Small intestine (tissue), 7 donors: ENCODE results near the gene TSHZ2. TPM values are rescaled to one million over a fixed set of nuclear protein-coding genes. Genes with fewer than 3 reads are reported as not detected.

Experiments
- DNase-seq, 2 donors: peaks; one replicate each; pipeline versions ENCODE4 v3.0.0 to v3.0.0-alpha.2; 2013
- FAIRE-seq: peaks from 2 replicates; lab custom pipeline; 2012; peaks lifted over from hg19 to GRCh38; lab: Jason Lieb, UNC
- H3K27ac ChIP-seq, 3 donors: one replicate each; pipeline ENCODE4 v1.5.1; 2013; ENCODE audit warnings: low read length in 2 of 3, mild to moderate bottlenecking in 2 of 3, control low read depth in 1 of 3, inconsistent platforms in 1 of 3, low read depth in 1 of 3, moderate library complexity in 1 of 3
- H3K27me3 ChIP-seq, 3 donors: one replicate each; pipeline ENCODE4 v1.6.1; 2013; ENCODE audit warnings: low read length in 3 of 3, inconsistent platforms in 1 of 3; ENCODE audit not compliant: control insufficient read depth in 3 of 3, insufficient read depth in 3 of 3
- H3K36me3 ChIP-seq, 3 donors: one replicate each; pipeline ENCODE4 v1.6.1; 2013; ENCODE audit warnings: low read length in 3 of 3, inconsistent platforms in 1 of 3, low read depth in 1 of 3, mild to moderate bottlenecking in 1 of 3, moderate library complexity in 1 of 3; ENCODE audit not compliant: control insufficient read depth in 3 of 3, insufficient read depth in 2 of 3
- H3K4me1 ChIP-seq, 3 donors: one replicate each; pipeline ENCODE4 v1.6.1; 2013; ENCODE audit warnings: low read length in 2 of 3, inconsistent platforms in 1 of 3, low read depth in 1 of 3, mild to moderate bottlenecking in 1 of 3, moderate library complexity in 1 of 3; ENCODE audit not compliant: control insufficient read depth in 3 of 3, insufficient read depth in 2 of 3
- H3K4me3 ChIP-seq, 3 donors: one replicate each; pipeline ENCODE4 v1.5.1; 2013; ENCODE audit warnings: low read length in 3 of 3, control low read depth in 1 of 3, inconsistent platforms in 1 of 3, low read depth in 1 of 3, mild to moderate bottlenecking in 1 of 3, moderate library complexity in 1 of 3
- H3K9me3 ChIP-seq, 2 donors: one replicate each; pipeline ENCODE4 v1.6.1; 2013; ENCODE audit warnings: low read depth in 1 of 2, low read length in 1 of 2; ENCODE audit not compliant: control insufficient read depth in 2 of 2, insufficient read depth in 1 of 2
- WGBS, 3 donors: extraction: QIAGEN DNeasy Blood & Tissue Kit; methylation state at CpG; one replicate each; pipeline ENCODE4 v1.1.7; 2013; 5-methylcytosine and 5-hydroxymethylcytosine counted together
- polyA plus RNA-seq, 4 donors: library from polyadenylated mRNA; stranded (reverse) in 3 of 4; unstranded in 1 of 4; fragments of 200-250 nt in 3 of 4; fragments of 120-200 nt in 1 of 4; gene quantifications; one replicate each; pipeline versions ENCODE4 v1.2.1 to v1.2.3, GENCODE V29; 2013
- donor health status: healthy with polysubstance abuse.
- donor health status: control.
- donor health status: control.
- donor health status: Bipolar disorder and iron deficiency.
- donor health status: healthy.

Gene TSHZ2
- polyA plus RNA-seq, 4 donors, result 0.67 to 4.4 (median 2.1) TPM

GRCh38 chr20:53252002-53252401, 279.8 kb downstream of the TSHZ2 start:
- DNase-seq, result no peak
- no peak for FAIRE-seq
- no peaks in the 10 kb centered on the region for H3K4me1 ChIP-seq
- no peaks in the 10 kb centered on the region for H3K9me3 ChIP-seq
- no peak overlapping the region for H3K27ac ChIP-seq
- no peaks in the 10 kb centered on the region for H3K27me3 ChIP-seq
- H3K4me3 ChIP-seq, result no peak overlapping the region
- H3K36me3 ChIP-seq, result peaks cover 0 to 9% (median 0%) of the 10 kb centered on the region in 3 donors
- 76 to 88% (median 79%) methylated on average over 5 of the region's 5 CpGs for WGBS, 3 donors

GRCh38 chr20:53253668-53254067, 281.5 kb downstream of the TSHZ2 start:
- no peak overlapping the region for H3K27ac ChIP-seq
- no peaks in the 10 kb centered on the region for H3K27me3 ChIP-seq
- peaks cover 0 to 9% (median 0%) of the 10 kb centered on the region in 3 donors for H3K36me3 ChIP-seq
- DNase-seq, result no peak
- no peaks in the 10 kb centered on the region for H3K4me1 ChIP-seq
- FAIRE-seq, result no peak
- 95 to 96% (median 96%) methylated on average over 18 of the region's 18 CpGs for WGBS, 3 donors
- no peaks in the 10 kb centered on the region for H3K9me3 ChIP-seq
- H3K4me3 ChIP-seq, result no peak overlapping the region

- Histone ChIP-seq H3K27ac (no peak overlapping the region), H3K9me3 (no peaks in the 10 kb centered on the region), H3K4me1 (no peaks in the 10 kb centered on the region), H3K36me3 (peaks cover 0 to 9% (median 0%) of the 10 kb centered on the region in 3 donors), H3K4me3 (no peak overlapping the region), H3K27me3 (no peaks in the 10 kb centered on the region)
- FAIRE-seq (no peak), DNase-seq (no peak)
- 91 to 95% (median 92%) methylated on average over 18 of the region's 18 CpGs for WGBS, 3 donors
Measured at GRCh38 chr20:53255102-53255710, 283.0 kb downstream of the TSHZ2 start.

- FAIRE-seq (no peak), DNase-seq (no peak)
- Histone ChIP-seq H3K9me3 (no peaks in the 10 kb centered on the region), H3K36me3 (peaks cover 0 to 7% (median 0%) of the 10 kb centered on the region in 3 donors), H3K4me3 (no peak overlapping the region), H3K27ac (no peak overlapping the region), H3K27me3 (peaks cover 0 to 2% (median 0%) of the 10 kb centered on the region in 3 donors), H3K4me1 (no peaks in the 10 kb centered on the region)
- WGBS, 3 donors, result 54 to 71% (median 57%) methylated on average over 6 of the region's 6 CpGs
Measured at GRCh38 chr20:53258741-53259140, 286.6 kb downstream of the TSHZ2 start.

- Histone ChIP-seq H3K4me3 (no peak overlapping the region), H3K36me3 (peaks cover 0 to 2% (median 0%) of the 10 kb centered on the region in 3 donors), H3K27me3 (peaks cover 0 to 2% (median 0%) of the 10 kb centered on the region in 3 donors), H3K27ac (no peak overlapping the region), H3K9me3 (no peaks in the 10 kb centered on the region), H3K4me1 (no peaks in the 10 kb centered on the region)
- WGBS, 3 donors, result 83 to 93% (median 90%) methylated on average over 3 of the region's 3 CpGs
- no peak for FAIRE-seq
- no peak for DNase-seq
Measured at GRCh38 chr20:53260168-53260567, 288.0 kb downstream of the TSHZ2 start.

DNA sequence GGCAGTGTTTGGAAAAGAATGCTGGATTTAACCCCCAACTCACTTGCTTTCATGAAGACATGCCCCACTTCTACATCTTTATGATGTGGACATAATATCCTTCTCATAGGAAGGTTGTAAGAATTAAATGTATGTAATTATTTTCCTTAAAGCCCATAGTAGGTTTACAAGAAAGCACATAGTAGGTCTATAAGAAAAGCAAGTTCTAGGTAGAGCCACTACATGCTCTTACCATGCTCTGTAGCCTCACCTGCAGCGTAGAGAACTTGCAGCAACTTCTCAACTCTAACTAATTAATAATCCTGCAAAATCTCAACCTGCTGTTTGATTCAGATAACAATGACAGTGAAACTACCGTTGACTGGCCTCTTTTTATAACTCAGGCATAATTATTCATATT, 288.4 kb downstream of the TSHZ2 start:
- 59 to 76% (median 62%) methylated on average over 2 of the region's 2 CpGs for WGBS, 3 donors
- FAIRE-seq, result no peak
- H3K4me3 ChIP-seq, result no peak overlapping the region
- no peak for DNase-seq
- no peaks in the 10 kb centered on the region for H3K4me1 ChIP-seq
- H3K9me3 ChIP-seq, result no peaks in the 10 kb centered on the region
- H3K36me3 ChIP-seq, result peaks cover 0 to 2% (median 0%) of the 10 kb centered on the region in 3 donors
- H3K27me3 ChIP-seq, result peaks cover 0 to 2% (median 0%) of the 10 kb centered on the region in 3 donors
- H3K27ac ChIP-seq, result no peak overlapping the region

DNA sequence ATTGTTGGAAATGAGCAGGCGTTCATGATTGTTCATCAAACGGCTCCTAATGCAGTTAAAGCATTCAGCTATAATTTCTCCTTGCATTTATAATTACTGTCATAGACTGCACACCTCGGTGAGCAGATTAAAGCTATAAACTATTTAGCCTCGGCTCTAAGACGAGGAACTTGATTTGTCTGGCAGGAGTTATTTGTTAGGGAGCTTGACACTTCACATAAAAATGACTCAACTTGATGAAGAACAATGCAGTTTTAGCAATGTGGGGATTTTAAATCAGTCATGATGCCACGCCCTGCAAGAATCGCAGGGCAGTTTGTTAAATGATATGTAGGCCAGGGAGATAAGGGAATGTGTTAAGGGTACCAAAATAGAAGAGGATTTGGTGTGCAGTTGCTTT, 290.2 kb downstream of the TSHZ2 start:
- DNase-seq (no peak), FAIRE-seq (no peak)
- H3K36me3 ChIP-seq, result no peaks in the 10 kb centered on the region
- no peaks in the 10 kb centered on the region for H3K4me1 ChIP-seq
- no peak overlapping the region for H3K27ac ChIP-seq
- WGBS, 3 donors, result 23 to 49% (median 32%) methylated on average over 7 of the region's 7 CpGs
- H3K9me3 ChIP-seq, result no peaks in the 10 kb centered on the region
- H3K4me3 ChIP-seq, result no peak overlapping the region
- H3K27me3 ChIP-seq, result peaks cover 0 to 2% (median 0%) of the 10 kb centered on the region in 3 donors

GRCh38 chr20:53263554-53264438, 291.6 kb downstream of the TSHZ2 start:
- Histone ChIP-seq H3K36me3 (no peaks in the 10 kb centered on the region), H3K4me1 (no peaks in the 10 kb centered on the region), H3K27ac (no peak overlapping the region), H3K9me3 (no peaks in the 10 kb centered on the region), H3K27me3 (peaks cover 0 to 2% (median 0%) of the 10 kb centered on the region in 3 donors), H3K4me3 (no peak overlapping the region)
- 80 to 86% (median 81%) methylated on average over 8 of the region's 8 CpGs for WGBS, 3 donors
- DNase-seq (no peak), FAIRE-seq (no peak)
